ENCODE measurements around the gene FADS3.

Gene FADS3

GRCh38 chr11:61913699-61914395 is 22.5 kb upstream of the FADS3 start:
- no peak for DNase-seq

- no peak for DNase-seq
Observed at GRCh38 chr11:61912991-61913698, 21.8 kb upstream of the FADS3 start.

GRCh38 chr11:61912530-61912898 is 21.2 kb upstream of the FADS3 start:
- DNase-seq, result no peak

- no peak for DNase-seq
Observed at GRCh38 chr11:61911701-61912529, 20.6 kb upstream of the FADS3 start.

GRCh38 chr11:61911128-61911700 is 19.9 kb upstream of the FADS3 start:
- DNase-seq, result no peak

- DNase-seq, result no peak
Observed at GRCh38 chr11:61910187-61911127, 19.1 kb upstream of the FADS3 start.

GRCh38 chr11:61908730-61909316 is 17.5 kb upstream of the FADS3 start:
- DNase-seq, result no peak

GRCh38 chr11:61907871-61908729 is 16.8 kb upstream of the FADS3 start:
- DNase-seq, result no peak

- DNase-seq, result no peak
Observed at GRCh38 chr11:61907282-61907681, 15.9 kb upstream of the FADS3 start.

- no peak for DNase-seq
Observed at GRCh38 chr11:61906522-61906909, 15.2 kb upstream of the FADS3 start.

GRCh38 chr11:61905801-61906521 is 14.6 kb upstream of the FADS3 start:
- no peak for DNase-seq

- no peak for DNase-seq
Observed at GRCh38 chr11:61905067-61905696, 13.8 kb upstream of the FADS3 start.

- no peak for DNase-seq
Observed at GRCh38 chr11:61904539-61905048, 13.2 kb upstream of the FADS3 start.

- no peak for DNase-seq
Observed at GRCh38 chr11:61903845-61904244, 12.5 kb upstream of the FADS3 start.

- no peak for DNase-seq
Observed at GRCh38 chr11:61902313-61902712, 11.0 kb upstream of the FADS3 start.

- DNase-seq, result no peak
Observed at GRCh38 chr11:61901397-61901796, 10.1 kb upstream of the FADS3 start.

GRCh38 chr11:61900251-61900650 is 8.9 kb upstream of the FADS3 start:
- no peak for DNase-seq

- no peak for DNase-seq
Observed at GRCh38 chr11:61899146-61899841, 7.9 kb upstream of the FADS3 start.

GRCh38 chr11:61898247-61898582 is 6.9 kb upstream of the FADS3 start:
- no peak for DNase-seq

All from cerebellar nuclear complex (tissue), 1 donor.